Measurements from ENCODE around the gene GPR26.

The GPR26 gene

GRCh38 chr10:123704812-123705211 is 38.7 kb downstream of the GPR26 start:
- DNase-seq (ENCODE audit: extremely low spot score), result no peak
- ChIA-PET POLR2A (no interaction called here), CTCF (no interaction called here)
- TF ChIP-seq TARDBP (IDR thresholded peaks at IDR 0.05) (no peak), NFRKB (IDR thresholded peaks at IDR 0.05) (no peak), BHLHE40 (IDR thresholded peaks at IDR 0.05; ENCODE audit: borderline replicate concordance) (no peak), FOXK2 (IDR thresholded peaks at IDR 0.05) (no peak), FOXM1 (IDR thresholded peaks at IDR 0.05; ENCODE audit: borderline replicate concordance) (no peak), HDGF (IDR thresholded peaks at IDR 0.05; ENCODE audit: borderline replicate concordance) (no peak), ELF4 (IDR thresholded peaks at IDR 0.05) (no peak)

- TF ChIP-seq HDGF (IDR thresholded peaks at IDR 0.05; ENCODE audit: borderline replicate concordance) (no peak), ZNF384 (IDR thresholded peaks at IDR 0.05) (no peak)
- CTCF ChIA-PET, result interaction anchor here (1.0 kb wide), 1 partner anchor 46 kb away, joined by 3 read pairs; no protein-coding TSS in a partner anchor
- DNase-seq (ENCODE audit: extremely low spot score), result no peak
- POLR2A ChIA-PET, result no interaction called here
Measured at GRCh38 chr10:123706236-123706635, 40.1 kb downstream of the GPR26 start.

- TF ChIP-seq FOXM1 (IDR thresholded peaks at IDR 0.05; ENCODE audit: borderline replicate concordance), result no peak
- TF ChIP-seq HDGF (IDR thresholded peaks at IDR 0.05; ENCODE audit: borderline replicate concordance), result no peak
- TF ChIP-seq L3MBTL2 (conservative IDR thresholded peaks at IDR 0.05), result no peak
- ChIA-PET POLR2A (no interaction called here), CTCF (no interaction called here)
- DNase-seq (ENCODE audit: extremely low spot score), result no peak
Measured at GRCh38 chr10:123715546-123715945, 49.4 kb downstream of the GPR26 start.

GRCh38 chr10:123717336-123717735 is 51.2 kb downstream of the GPR26 start:
- no peak for DNase-seq (ENCODE audit: extremely low spot score)
- POLR2A ChIA-PET, result no interaction called here
- TF ChIP-seq LEF1 (IDR thresholded peaks at IDR 0.05; ENCODE audit: borderline replicate concordance) (no peak), NFRKB (IDR thresholded peaks at IDR 0.05) (no peak), ELF4 (IDR thresholded peaks at IDR 0.05) (no peak), HDGF (IDR thresholded peaks at IDR 0.05; ENCODE audit: borderline replicate concordance) (no peak)
- CTCF ChIA-PET, result no interaction called here

GRCh38 chr10:123718544-123719060 is 52.4 kb downstream of the GPR26 start:
- no peak for TF ChIP-seq NFRKB (IDR thresholded peaks at IDR 0.05)
- TF ChIP-seq ZNF384 (IDR thresholded peaks at IDR 0.05), result no peak
- no peak for TF ChIP-seq FOXA1 (IDR thresholded peaks at IDR 0.05)
- TF ChIP-seq LEF1 (IDR thresholded peaks at IDR 0.05; ENCODE audit: borderline replicate concordance), result no peak
- TF ChIP-seq ARNT (IDR thresholded peaks at IDR 0.05), result no peak
- TF ChIP-seq BHLHE40 (IDR thresholded peaks at IDR 0.05; ENCODE audit: borderline replicate concordance), result no peak
- TF ChIP-seq SP1 (IDR thresholded peaks at IDR 0.05), result no peak
- CTCF ChIA-PET, result interaction anchor here (0.9 kb wide), 1 partner anchor 45 kb away, joined by 3 read pairs; no protein-coding TSS in a partner anchor
- POLR2A ChIA-PET, result no interaction called here
- DNase-seq (ENCODE audit: extremely low spot score), result no peak

GRCh38 chr10:123720536-123720935 is 54.4 kb downstream of the GPR26 start:
- DNase-seq (ENCODE audit: extremely low spot score), result no peak
- TF ChIP-seq SUZ12 (IDR thresholded peaks at IDR 0.05) (no peak), L3MBTL2 (conservative IDR thresholded peaks at IDR 0.05) (no peak), TARDBP (IDR thresholded peaks at IDR 0.05) (no peak), ARNT (IDR thresholded peaks at IDR 0.05) (no peak), FOXM1 (IDR thresholded peaks at IDR 0.05; ENCODE audit: borderline replicate concordance) (no peak)
- ChIA-PET POLR2A (no interaction called here), CTCF (no interaction called here)

- TF ChIP-seq FOXA1 (IDR thresholded peaks at IDR 0.05) (no peak), ELF4 (IDR thresholded peaks at IDR 0.05) (no peak), FOXM1 (IDR thresholded peaks at IDR 0.05; ENCODE audit: borderline replicate concordance) (no peak), CTBP1 (IDR thresholded peaks at IDR 0.05; ENCODE audit: borderline replicate concordance) (no peak), NFRKB (IDR thresholded peaks at IDR 0.05) (no peak), ARNT (IDR thresholded peaks at IDR 0.05) (no peak), TARDBP (IDR thresholded peaks at IDR 0.05) (no peak), PKNOX1 (IDR thresholded peaks at IDR 0.05) (no peak), HDGF (IDR thresholded peaks at IDR 0.05; ENCODE audit: borderline replicate concordance) (no peak), L3MBTL2 (conservative IDR thresholded peaks at IDR 0.05) (no peak)
- ChIA-PET POLR2A (no interaction called here), CTCF (no interaction called here)
- no peak for DNase-seq (ENCODE audit: extremely low spot score)
Measured at GRCh38 chr10:123721441-123722049, 55.4 kb downstream of the GPR26 start.

GRCh38 chr10:123722351-123722750 is 56.2 kb downstream of the GPR26 start:
- POLR2A ChIA-PET, result no interaction called here
- TF ChIP-seq L3MBTL2 (conservative IDR thresholded peaks at IDR 0.05) (no peak), ELF4 (IDR thresholded peaks at IDR 0.05) (no peak), LEF1 (IDR thresholded peaks at IDR 0.05; ENCODE audit: borderline replicate concordance) (no peak), PKNOX1 (IDR thresholded peaks at IDR 0.05) (no peak), BHLHE40 (IDR thresholded peaks at IDR 0.05; ENCODE audit: borderline replicate concordance) (no peak), FOXA1 (IDR thresholded peaks at IDR 0.05) (no peak), FOXK2 (IDR thresholded peaks at IDR 0.05) (no peak), ARNT (IDR thresholded peaks at IDR 0.05) (no peak), SUZ12 (IDR thresholded peaks at IDR 0.05) (no peak)
- CTCF ChIA-PET, result no interaction called here
- DNase-seq (ENCODE audit: extremely low spot score), result no peak
